ENCODE data around the gene TYMP.

The TYMP gene

DNA sequence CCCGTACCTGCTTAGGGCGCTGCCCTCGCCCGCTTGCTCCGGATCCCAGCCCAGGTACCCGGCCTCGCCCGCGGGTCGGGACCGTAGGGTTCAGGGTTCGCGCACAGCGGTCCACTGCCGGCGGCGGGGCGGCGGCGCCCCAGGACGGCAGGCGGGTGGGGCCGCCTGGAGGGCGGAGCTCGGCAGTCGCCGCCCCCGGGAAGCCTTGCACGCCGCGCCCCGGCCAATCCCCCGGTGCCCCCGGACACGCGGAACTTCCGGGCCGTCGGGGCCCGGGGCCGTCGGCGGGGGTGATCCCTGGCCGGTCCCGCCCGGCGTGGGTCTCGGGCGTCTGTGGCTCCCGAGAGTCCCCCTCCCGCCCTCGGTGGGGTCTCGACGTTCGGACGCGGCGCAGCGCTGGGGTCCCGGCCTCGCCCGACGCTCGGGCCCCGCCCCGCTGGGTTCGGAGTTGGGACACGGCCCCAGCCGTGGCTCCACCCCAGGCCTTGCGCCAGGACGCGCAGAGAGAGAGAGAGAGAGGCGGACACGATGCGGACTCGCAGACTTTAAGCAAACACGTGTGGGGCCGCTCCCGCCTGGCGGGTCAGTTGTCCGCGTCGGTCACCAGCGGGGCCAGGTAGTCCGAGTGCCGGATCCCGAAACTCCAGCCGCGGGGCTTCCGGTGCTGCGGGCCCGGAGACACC, at the start of gene TYMP:
TYMP (minus strand) TSS at position 116 of the 683 bp plus-strand sequence. CDS start 303 bp downstream, outside the sequence.
- DNase-seq (ENCODE audit: low read depth) = no peak

- DNase-seq (ENCODE audit: low read depth) = no peak
These were observed 49.0 kb upstream of the TYMP start for GRCh38 chr22:50578776-50579310.

DNA sequence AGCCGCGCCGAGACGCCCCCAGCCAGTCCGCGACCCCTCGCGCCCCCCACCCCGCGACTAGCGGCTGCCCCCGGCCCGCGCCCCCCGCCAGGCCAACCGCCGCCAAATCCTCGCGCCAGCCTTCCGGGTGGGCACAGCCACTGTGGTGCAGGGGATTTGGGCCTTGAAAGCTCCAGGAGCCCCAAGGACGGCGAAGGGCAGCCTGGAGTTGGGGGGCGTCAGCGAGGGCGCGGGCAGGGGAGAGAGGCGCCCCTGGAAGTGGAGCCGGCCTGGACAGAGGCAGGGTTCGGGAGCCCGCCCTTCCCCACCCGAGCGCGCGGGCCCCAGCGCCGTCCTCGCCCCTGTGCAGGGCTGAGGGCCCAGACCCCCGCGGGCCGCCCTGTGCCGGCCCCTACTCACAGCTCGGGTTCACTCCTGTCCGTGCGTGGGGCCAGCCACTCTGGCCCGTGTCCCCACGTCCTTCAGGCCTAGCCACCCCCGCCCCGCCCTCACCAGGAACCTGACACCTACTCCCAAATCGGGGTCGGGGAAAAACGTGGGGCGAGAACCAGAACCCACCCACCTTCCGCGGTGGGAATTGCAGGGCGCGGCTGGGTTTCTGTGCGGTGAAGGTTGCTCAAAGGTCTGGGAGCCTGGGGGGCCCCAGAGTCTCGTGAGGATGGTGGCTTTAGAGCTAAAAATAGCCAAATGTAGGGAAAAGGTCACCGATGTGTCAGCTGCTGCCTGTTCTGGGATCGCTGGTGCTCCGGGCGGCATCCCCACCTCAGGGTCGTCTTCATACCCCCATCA, 48.4 kb upstream of the TYMP start, which contains the start of gene CPT1B:
CPT1B (minus strand) TSS at position 441 of the 789 bp plus-strand sequence. CDS start 512 bp downstream, outside the sequence.
- no peak for DNase-seq (ENCODE audit: low read depth)

GRCh38 chr22:50577697-50577986, 47.8 kb upstream of the TYMP start:
- DNase-seq (ENCODE audit: low read depth) = no peak

- no peak for DNase-seq (ENCODE audit: low read depth)
These were observed 47.2 kb upstream of the TYMP start for GRCh38 chr22:50576806-50577696.

GRCh38 chr22:50576070-50576469, 46.3 kb upstream of the TYMP start:
- DNase-seq (ENCODE audit: low read depth) = no peak

- no peak for DNase-seq (ENCODE audit: low read depth)
These were observed 45.7 kb upstream of the TYMP start for GRCh38 chr22:50575426-50575941.

- no peak for DNase-seq (ENCODE audit: low read depth)
These were observed 44.6 kb upstream of the TYMP start for GRCh38 chr22:50574383-50574755.

DNA sequence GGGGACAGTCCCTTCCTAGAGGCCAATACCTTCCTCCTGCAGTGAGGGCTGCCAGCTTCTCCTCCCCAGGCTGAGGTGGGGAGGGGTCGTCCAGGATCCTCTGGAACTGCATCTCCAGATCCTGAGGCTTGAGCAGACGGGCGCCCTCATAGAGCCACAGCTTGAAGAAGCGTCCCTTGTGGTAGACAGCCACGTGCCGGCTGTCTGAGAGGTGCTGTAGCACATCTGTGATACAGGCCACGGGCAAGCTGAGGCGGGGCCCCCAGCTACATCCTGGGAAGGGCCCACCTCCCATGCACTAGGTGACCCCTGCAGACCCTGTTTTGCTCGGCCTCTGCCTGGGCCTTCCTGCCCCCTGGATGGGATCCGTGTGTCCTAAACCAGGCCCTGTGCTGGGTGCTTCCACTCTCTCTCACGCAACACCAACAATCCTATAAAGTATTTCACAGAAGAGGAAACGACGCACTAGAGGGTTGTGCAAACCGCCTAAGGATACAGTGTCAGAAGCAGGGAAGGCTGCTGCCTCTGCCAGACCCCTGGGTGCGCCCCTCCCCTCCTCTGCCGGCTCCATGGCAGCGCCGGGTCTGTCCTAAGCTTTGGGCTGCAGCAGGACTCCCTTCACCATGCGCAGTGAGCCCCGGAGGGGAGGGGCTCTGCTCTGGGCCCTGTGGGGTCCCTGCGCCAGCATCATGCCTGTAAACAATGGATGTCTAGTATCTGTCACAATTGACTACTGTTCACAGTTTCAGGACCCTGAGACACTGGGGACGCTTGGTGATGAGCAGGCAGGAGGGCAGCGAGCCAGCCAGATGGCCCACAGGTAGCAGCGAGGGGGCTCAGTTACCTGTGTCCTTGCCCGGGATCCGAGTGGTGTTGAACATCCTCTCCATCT, 43.9 kb upstream of the TYMP start:
- DNase-seq (ENCODE audit: low read depth) = no peak

- DNase-seq (ENCODE audit: low read depth) = no peak
These were observed 43.2 kb upstream of the TYMP start for GRCh38 chr22:50572965-50573364.

GRCh38 chr22:50571264-50572175, 41.7 kb upstream of the TYMP start:
- no peak for DNase-seq (ENCODE audit: low read depth)

DNA sequence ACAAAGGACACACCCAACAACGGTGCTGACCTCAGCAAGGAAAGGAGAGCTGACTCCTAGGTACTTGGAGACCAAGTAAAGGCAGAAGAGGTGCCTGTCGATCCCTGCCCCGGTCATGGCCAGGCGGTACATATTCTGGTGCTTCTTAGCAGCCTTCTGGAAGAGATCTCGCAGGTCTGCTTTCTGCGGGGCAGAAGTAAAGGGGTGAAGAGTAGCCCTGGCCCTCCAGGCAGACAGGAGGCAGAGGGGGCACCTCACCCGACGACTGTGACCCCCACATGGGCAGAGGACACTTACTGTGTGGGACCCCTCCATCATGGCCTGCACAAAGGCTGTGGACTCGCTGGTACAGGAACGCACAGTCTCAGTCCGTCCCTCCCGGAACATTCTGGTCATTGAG, 41.0 kb upstream of the TYMP start:
- no peak for DNase-seq (ENCODE audit: low read depth)

GRCh38 chr22:50569896-50570535, 40.2 kb upstream of the TYMP start:
- DNase-seq (ENCODE audit: low read depth) = no peak

- no peak for DNase-seq (ENCODE audit: low read depth)
These were observed 39.2 kb upstream of the TYMP start for GRCh38 chr22:50569041-50569459.

DNA sequence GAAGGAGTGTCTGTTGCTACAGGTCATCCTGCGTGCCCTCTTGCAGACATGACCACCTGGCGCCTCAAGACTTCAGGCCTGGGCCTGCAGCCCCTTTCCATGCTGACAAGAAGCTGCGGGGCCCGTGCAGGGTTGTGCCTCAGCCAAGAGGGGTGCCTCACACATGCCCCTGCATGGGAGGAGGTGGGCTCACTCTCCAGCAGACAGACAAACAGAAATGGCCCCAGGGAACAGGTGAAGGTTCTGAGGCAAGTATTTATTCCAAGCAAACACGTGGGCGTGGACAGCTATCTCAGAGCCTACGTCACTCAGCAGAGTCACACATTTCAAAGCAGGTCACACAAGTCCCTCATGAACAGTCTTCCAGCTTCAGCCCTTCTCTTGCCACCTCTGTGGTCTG, 38.8 kb upstream of the TYMP start:
- no peak for DNase-seq (ENCODE audit: low read depth)

DNA sequence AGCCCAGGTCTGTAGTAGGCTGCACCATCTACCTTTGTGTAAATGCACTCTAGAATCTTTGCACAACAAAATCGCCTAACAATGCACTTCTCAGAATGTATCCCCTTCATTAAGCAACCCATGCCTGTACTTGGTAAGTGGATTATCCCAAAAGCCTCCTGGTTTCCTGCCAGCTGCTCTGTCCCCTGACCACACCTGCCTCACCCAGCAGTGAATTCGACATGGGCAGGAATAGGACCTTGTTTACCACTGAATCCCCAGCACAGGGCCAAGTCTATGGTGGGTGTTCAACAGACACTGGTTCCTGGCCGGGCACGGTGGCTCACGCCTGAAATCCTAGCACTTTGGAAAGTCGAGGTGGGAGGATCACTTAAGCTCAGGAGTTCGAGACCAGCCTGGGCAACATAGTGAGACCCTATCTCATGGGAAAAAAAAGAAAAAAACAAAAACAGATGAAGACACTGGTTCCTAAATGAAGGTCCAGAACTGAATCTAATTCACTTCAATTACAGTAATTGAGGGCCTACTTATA, 38.0 kb upstream of the TYMP start:
- DNase-seq (ENCODE audit: low read depth) = no peak

GRCh38 chr22:50564289-50564688, 34.5 kb upstream of the TYMP start:
- DNase-seq (ENCODE audit: low read depth) = no peak

DNA sequence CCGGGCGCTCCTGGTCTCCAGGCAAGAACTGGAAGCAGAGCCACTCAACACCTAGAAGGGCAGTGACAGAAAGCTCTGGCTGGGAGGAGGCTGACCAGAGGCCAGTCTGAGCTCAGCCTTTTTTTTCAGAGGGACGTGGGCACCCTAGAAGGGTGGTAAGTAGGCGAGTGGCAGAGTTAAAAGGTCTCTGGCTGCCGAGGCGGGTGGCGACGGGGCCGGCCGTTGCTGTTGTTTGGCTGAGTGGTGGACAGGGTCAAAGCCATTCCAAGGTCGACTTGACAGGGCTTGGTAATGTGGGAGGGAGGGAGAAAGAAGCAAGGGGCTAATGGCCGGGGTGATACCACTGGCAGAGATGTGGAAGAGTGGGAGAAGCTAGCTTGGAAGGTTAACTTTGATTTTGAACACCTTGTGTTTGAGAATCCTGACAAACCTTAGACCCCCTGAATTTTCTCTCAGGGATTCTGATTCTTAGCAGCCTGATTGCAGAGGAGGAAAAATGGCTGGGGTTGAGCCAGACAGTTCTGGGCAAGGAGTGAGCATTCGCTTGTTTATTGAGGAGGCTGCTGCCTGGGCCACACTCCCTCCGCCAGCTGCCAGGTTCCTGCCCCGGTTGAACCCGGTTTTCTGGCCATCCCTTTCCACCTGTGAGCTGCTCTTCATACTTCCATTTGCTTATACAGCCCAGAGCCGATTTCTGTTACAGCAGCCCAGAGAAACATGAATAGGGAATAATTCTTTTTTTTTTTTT, 33.8 kb upstream of the TYMP start:
- no peak for DNase-seq (ENCODE audit: low read depth)
